Ramos (cell line): ENCODE data around the gene PROKR2.

Experiments
- in situ Hi-C: fragments of 300-500 bp; cut with MboI; formaldehyde crosslinking; loops from one replicate; pipeline ENCODE4 v1.14.3; 2022; ENCODE audit warnings: low sequenced_read_pairs; ENCODE audit not compliant: unreplicated experiment

Gene PROKR2

DNA sequence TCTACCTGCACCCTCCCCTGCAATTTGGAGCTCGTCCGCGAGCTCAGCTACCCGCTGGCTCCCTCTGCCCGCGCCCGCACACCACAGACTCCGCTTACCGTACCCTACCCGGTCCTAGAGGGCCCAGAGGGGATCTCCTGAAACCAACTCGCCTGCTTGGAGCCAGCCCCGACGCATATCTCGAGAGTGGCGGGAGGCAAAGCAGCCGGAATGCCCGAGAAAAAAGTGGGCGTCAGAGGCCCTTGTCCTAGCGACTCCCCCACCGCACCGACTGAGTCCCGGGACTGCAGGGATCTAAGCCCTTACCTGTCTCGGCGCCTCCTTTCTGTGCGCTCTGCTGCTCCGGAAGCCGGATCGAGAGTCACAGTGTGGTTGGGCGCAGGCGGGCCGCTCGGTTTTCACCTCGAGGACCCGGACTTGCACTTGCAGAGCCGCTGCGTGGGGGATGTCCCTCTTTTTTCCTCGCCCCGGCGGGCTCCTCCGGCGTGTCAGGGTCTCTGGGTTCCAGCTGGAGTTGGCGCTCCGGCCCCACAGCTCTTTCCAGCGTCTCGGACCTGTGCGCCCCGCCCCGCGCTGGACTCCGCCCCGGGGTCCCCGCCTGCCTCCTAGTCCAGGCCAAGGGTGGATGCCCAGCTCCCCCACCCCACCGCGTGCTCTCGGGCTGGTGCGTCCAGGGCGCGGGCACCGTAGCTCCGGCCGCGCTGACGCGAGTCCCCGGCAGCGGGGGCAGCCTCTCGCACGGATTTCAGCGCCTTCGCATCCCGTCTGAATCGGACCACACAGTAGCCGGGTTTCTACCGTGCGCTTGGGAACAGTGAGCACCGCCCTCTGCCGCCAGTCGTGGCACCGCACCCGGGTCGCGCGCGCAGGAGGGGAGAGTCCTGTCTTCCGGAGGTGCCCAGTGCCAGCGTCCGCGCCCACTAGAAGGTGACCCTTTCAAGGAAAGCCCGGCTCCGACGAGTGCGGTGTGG, at the start of gene PROKR2:
PROKR2 (minus strand) TSS at position 767 of the 971 bp plus-strand sequence. CDS start 2,585 bp downstream, outside the sequence.
- in situ Hi-C loops, result no loop called here

- in situ Hi-C loops, result no loop called here
Measured at GRCh38 chr20:5364997-5365597, 48.3 kb upstream of the PROKR2 start.

- in situ Hi-C loops, result no loop called here
Measured at GRCh38 chr20:5364136-5364821, 47.5 kb upstream of the PROKR2 start.

GRCh38 chr20:5362771-5363170, 46.0 kb upstream of the PROKR2 start:
- in situ Hi-C loops, result no loop called here

- in situ Hi-C loops, result no loop called here
Measured at GRCh38 chr20:5361176-5361575, 44.4 kb upstream of the PROKR2 start.

- in situ Hi-C loops, result no loop called here
Measured at GRCh38 chr20:5357946-5358345, 41.2 kb upstream of the PROKR2 start.

DNA sequence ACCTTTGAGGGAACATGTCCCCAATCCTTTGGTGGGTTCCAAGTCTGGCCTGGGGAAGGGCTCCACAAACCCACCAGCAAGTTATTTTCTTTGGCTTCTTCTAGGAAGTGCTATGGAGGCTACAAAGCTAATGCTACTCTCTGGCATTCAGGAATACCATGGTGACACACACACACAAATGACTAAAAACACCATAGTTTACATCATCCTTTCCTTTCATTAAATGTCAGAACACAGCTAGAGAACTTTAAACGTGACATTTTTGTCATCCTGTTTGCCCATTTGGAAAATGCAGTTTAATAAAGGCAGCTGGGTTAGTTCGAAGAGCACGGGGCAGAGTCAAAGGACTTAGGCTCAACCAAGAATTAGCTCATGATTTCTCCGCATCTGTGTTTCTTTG, 40.2 kb upstream of the PROKR2 start:
- in situ Hi-C loops, result no loop called here

DNA sequence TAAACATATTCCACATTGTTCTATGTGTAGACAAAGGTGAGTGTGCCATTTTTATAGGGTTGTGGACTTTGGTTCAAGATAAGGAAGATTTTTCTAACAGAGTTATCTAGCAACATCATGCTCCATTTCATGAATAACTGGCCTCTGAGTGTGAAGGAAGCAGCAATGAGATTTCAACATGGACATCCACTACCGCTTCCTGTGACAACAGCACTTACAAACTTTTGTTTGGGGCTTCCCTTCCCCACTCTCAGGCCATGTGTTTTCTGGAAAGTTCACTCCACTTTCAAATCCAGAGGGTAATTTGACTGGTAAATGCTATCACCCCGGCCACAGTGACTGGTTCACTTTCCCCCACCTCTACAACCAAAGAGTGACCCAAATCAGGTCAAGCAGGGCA, 38.1 kb upstream of the PROKR2 start:
- in situ Hi-C loops, result no loop called here

- in situ Hi-C loops, result no loop called here
Measured at GRCh38 chr20:5353624-5354496, 37.1 kb upstream of the PROKR2 start.

DNA sequence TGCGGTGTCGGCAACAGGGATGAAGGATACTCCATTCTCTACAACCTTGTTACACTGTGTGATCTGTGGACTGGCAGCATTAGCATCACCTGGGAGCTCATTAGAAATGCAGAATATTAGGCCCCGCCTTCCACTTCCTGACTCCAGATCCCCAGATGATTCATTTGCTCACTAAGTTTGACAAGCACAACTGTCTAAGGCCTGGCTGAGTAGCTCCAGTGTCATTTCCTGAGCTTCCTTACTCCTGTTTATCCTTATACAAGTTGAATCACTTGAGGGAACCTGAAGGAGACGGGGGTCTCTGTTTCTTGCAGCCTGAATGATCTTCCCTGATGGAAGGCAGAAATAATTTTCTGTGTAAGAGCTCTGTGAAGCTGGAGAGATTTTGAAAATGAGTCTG, 32.7 kb upstream of the PROKR2 start:
- in situ Hi-C loops, result no loop called here

- in situ Hi-C loops, result no loop called here
Measured at GRCh38 chr20:5342021-5342420, 25.3 kb upstream of the PROKR2 start.

- in situ Hi-C loops, result no loop called here
Measured at GRCh38 chr20:5331340-5331739, 14.6 kb upstream of the PROKR2 start.

DNA sequence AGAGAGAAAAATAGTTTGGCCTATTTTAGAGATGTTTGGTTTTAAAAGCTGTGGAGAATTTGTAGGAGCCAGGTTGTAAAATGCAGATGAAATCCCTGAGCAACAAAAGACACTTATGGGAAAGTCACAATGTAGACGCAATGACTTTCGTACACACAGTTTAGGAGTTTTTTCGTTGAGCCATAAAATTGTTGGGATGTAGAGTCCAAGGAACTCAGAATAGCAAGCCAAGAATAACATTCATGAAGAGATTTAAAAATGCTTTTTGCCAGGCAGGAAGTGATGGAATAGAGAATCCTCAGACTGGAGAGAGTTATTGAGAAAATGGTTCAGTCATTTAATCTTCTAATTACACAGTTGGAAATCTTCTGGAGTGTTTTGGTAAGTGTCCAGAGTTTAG, 11.5 kb upstream of the PROKR2 start:
- in situ Hi-C loops, result no loop called here

- in situ Hi-C loops, result no loop called here
Measured at GRCh38 chr20:5327356-5327755, 10.6 kb upstream of the PROKR2 start.

GRCh38 chr20:5315807-5316187, 957 bp downstream of the PROKR2 start:
- in situ Hi-C loops, result no loop called here

GRCh38 chr20:5313916-5314315, 2.8 kb downstream of the PROKR2 start:
- in situ Hi-C loops, result no loop called here

DNA sequence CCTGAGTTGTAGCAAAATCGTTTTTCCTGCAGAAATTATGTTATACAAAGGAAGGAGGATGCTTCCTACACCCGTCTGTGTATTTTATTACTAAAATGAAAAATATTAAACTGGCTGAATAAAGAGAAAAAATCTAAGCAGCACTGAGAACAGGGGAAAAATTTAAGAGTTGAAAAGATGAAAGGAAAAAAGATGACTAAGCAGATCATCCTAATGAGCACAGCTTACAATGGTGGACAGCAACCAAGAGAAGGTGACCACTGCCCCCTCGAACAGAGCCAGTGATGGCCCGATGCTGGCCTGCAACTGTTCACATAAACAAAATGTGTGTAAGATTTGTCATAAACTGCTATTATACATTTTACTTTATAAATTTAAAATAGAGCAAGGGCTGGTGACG, 4.2 kb downstream of the PROKR2 start:
- in situ Hi-C loops, result no loop called here

GRCh38 chr20:5309971-5310370, 6.8 kb downstream of the PROKR2 start:
- in situ Hi-C loops, result no loop called here

GRCh38 chr20:5298811-5299210, 17.9 kb downstream of the PROKR2 start:
- in situ Hi-C loops, result no loop called here
